IMR-90 (cell line): ENCODE measurements around the gene DDX41. TPM values are rescaled to one million over a fixed set of nuclear protein-coding genes. Genes with fewer than 3 reads are reported as not detected.

Experiments used
- ATAC-seq: fragments of 200-7000 bp; cut with Tn5 transposase; 2 replicates; pipeline ENCODE4 v1.9.1; 2020; ENCODE audit warnings: low read depth, mild to moderate bottlenecking, moderate library complexity
- BruUV-seq: library from RNA; stranded (reverse); fragments of 400-500 nt; replicated peaks from 2 replicates; lab custom pipeline; 2021; lab: Mats Ljungman, UMichigan
- CTCF ChIA-PET: fragments of 300-600 bp; formaldehyde crosslinking; extraction: SDS; loops from one replicate; lab custom pipeline; 2021; ENCODE audit warnings: antibody characterized with exemption; lab: Yijun Ruan, JAX
- POLR2A ChIA-PET: fragments of 300-600 bp; sonication (Branson Sonifier 250); formaldehyde crosslinking; loops from one replicate; lab custom pipeline; 2022; ENCODE audit warnings: antibody characterized with exemption; ENCODE audit not compliant: unreplicated experiment; lab: Charles Lee
- DNase-seq: peaks from one replicate; pipeline ENCODE4 v3.0.0; 2013
- H2AFZ ChIP-seq: replicated peaks from 2 replicates; pipeline ENCODE3; 2013; ENCODE audit warnings: low read length, mild to moderate bottlenecking; ENCODE audit not compliant: poor library complexity
- H2AK5ac ChIP-seq: 2 replicates; pipeline ENCODE4 v1.6.1; 2013; ENCODE audit warnings: low read depth, low read length, inconsistent platforms
- H2AK9ac ChIP-seq: replicated peaks from 2 replicates; pipeline ENCODE3; 2013; ENCODE audit warnings: mild to moderate bottlenecking, low read depth, low read length, moderate library complexity; ENCODE audit not compliant: poor library complexity
- H2BK120ac ChIP-seq: 2 replicates; pipeline ENCODE4 v1.6.1; 2013; ENCODE audit warnings: low read depth, low read length, inconsistent platforms
- H2BK15ac ChIP-seq: 3 replicates; pipeline ENCODE4 v1.6.1; 2013; ENCODE audit warnings: low read depth, low read length, inconsistent platforms
- H2BK20ac ChIP-seq: 2 replicates; pipeline ENCODE4 v1.6.1; 2013; ENCODE audit warnings: low read depth, mild to moderate bottlenecking, inconsistent platforms, low read length, moderate library complexity
- H2BK5ac ChIP-seq: 2 replicates; pipeline ENCODE4 v1.6.1; 2013; ENCODE audit warnings: mild to moderate bottlenecking, low read depth, low read length, inconsistent platforms; ENCODE audit not compliant: poor library complexity, severe bottlenecking
- H3K14ac ChIP-seq: replicated peaks from 2 replicates; pipeline ENCODE4 v1.6.1; 2013; ENCODE audit warnings: low read depth, low read length, inconsistent platforms
- H3K18ac ChIP-seq: 2 replicates; pipeline ENCODE4 v1.6.1; 2013; ENCODE audit warnings: low read depth, low read length, control low read depth
- H3K23ac ChIP-seq: 2 replicates; pipeline ENCODE4 v1.6.1; 2013; ENCODE audit warnings: low read depth, low read length, inconsistent platforms
- H3K27ac ChIP-seq: 2 replicates; pipeline ENCODE4 v1.5.1; 2013; ENCODE audit warnings: mild to moderate bottlenecking, control low read depth, low read length; ENCODE audit not compliant: insufficient read depth
- H3K27me3 ChIP-seq: 2 replicates; pipeline ENCODE4 v1.6.1; 2013; ENCODE audit warnings: low read length; ENCODE audit not compliant: control insufficient read depth, insufficient read depth
- H3K36me3 ChIP-seq: 2 replicates; pipeline ENCODE4 v1.6.1; 2013; ENCODE audit warnings: low read length, mixed read lengths; ENCODE audit not compliant: control insufficient read depth, insufficient read depth
- H3K4ac ChIP-seq: 2 replicates; pipeline ENCODE4 v1.6.1; 2013; ENCODE audit warnings: low read depth, low read length, inconsistent platforms
- H3K4me1 ChIP-seq: 2 replicates; pipeline ENCODE4 v1.6.1; 2013; ENCODE audit warnings: low read length, mixed read lengths; ENCODE audit not compliant: control insufficient read depth, insufficient read depth
- H3K4me2 ChIP-seq: 2 replicates; pipeline ENCODE4 v1.6.1; 2013; ENCODE audit warnings: low read depth, mild to moderate bottlenecking, control low read depth, low read length, moderate library complexity
- H3K4me3 ChIP-seq: 2 replicates; pipeline ENCODE4 v1.5.1; 2013; ENCODE audit warnings: low read depth, mild to moderate bottlenecking, control low read depth, low read length, moderate library complexity; ENCODE audit not compliant: insufficient read depth
- H3K56ac ChIP-seq: 2 replicates; pipeline ENCODE4 v1.6.1; 2013; ENCODE audit warnings: low read length, inconsistent platforms; ENCODE audit not compliant: insufficient read depth; ENCODE audit errors: extremely low read depth
- H3K79me1 ChIP-seq, 2 experiments: 2 replicates each; pipeline ENCODE4 v1.6.1; 2013; ENCODE audit warnings: low read length in 2 of 2, inconsistent platforms in 1 of 2, low read depth in 1 of 2
- H3K9ac ChIP-seq: 2 replicates; pipeline ENCODE4 v1.6.1; 2013; ENCODE audit warnings: low read depth, low read length, control low read depth
- H3K9me1 ChIP-seq: 2 replicates; pipeline ENCODE4 v1.6.1; 2013; ENCODE audit warnings: low read length, inconsistent platforms; ENCODE audit not compliant: insufficient read depth
- H3K9me3 ChIP-seq: 2 replicates; pipeline ENCODE4 v1.6.1; 2013; ENCODE audit warnings: low read length; ENCODE audit not compliant: control insufficient read depth, insufficient read depth
- H4K20me1 ChIP-seq: 2 replicates; pipeline ENCODE4 v1.6.1; 2013; ENCODE audit warnings: low read length, inconsistent platforms; ENCODE audit not compliant: insufficient read depth
- H4K5ac ChIP-seq: 2 replicates; pipeline ENCODE4 v1.6.1; 2013; ENCODE audit warnings: mild to moderate bottlenecking, low read depth, low read length, control low read depth
- H4K8ac ChIP-seq, 2 experiments: 2 replicates each; pipeline ENCODE4 v1.6.1; 2013; ENCODE audit warnings: low read depth in 2 of 2, low read length in 2 of 2, control low read depth in 1 of 2, inconsistent platforms in 1 of 2
- H4K91ac ChIP-seq: 2 replicates; pipeline ENCODE4 v1.6.1; 2013; ENCODE audit warnings: low read depth, low read length, inconsistent platforms; ENCODE audit not compliant: insufficient read depth
- CEBPB ChIP-seq: IDR thresholded peaks from 2 replicates; pipeline ENCODE4 v1.6.1; 2012; ENCODE audit warnings: low read depth, low read length, improper control_type of control experiment
- CHD1 ChIP-seq: IDR thresholded peaks from 2 replicates; pipeline ENCODE4 v1.6.1; 2012; ENCODE audit warnings: low read depth, low read length, improper control_type of control experiment
- ELK1 ChIP-seq: fragments of 150-350 bp; IDR thresholded peaks from 2 replicates; pipeline ENCODE4 v1.6.1; 2016; ENCODE audit warnings: low read depth, mild to moderate bottlenecking, low read length, moderate library complexity, borderline replicate concordance
- MAFK ChIP-seq: IDR thresholded peaks from 2 replicates; pipeline ENCODE4 v1.6.1; 2012; ENCODE audit warnings: low read depth, low read length, improper control_type of control experiment
- NFE2L2 ChIP-seq: fragments of 150-350 bp; IDR thresholded peaks from 2 replicates; pipeline ENCODE4 v1.6.1; 2016; ENCODE audit warnings: low read depth, mild to moderate bottlenecking, low read length
- POLR2A ChIP-seq: IDR thresholded peaks from 2 replicates; pipeline ENCODE4 v1.6.1; 2012; ENCODE audit warnings: mild to moderate bottlenecking, low read depth, low read length
- RCOR1 ChIP-seq: IDR thresholded peaks from 2 replicates; pipeline ENCODE4 v1.6.1; 2012; ENCODE audit warnings: mild to moderate bottlenecking, low read length, improper control_type of control experiment; ENCODE audit not compliant: insufficient replicate concordance
- WGBS, 2 experiments: methylation state at CpG; one replicate each; pipeline versions ENCODE4 v1.1.5 to v1.1.7; 2013; ENCODE audit warnings: missing lambda C conversion rate in 2 of 2; ENCODE audit not compliant: insufficient read length in 1 of 2; ENCODE audit errors: extremely low coverage in 2 of 2; 5-methylcytosine and 5-hydroxymethylcytosine counted together
- dilution Hi-C: fragments of 300-500 bp; cut with HindIII; formaldehyde crosslinking; loops from one replicate; pipeline ENCODE4 v1.14.3; 2018; ENCODE audit warnings: low sequenced_read_pairs; ENCODE audit not compliant: unreplicated experiment
- in situ Hi-C: fragments of 300-500 bp; cut with MboI; formaldehyde crosslinking; loops from 3 replicates; pipeline ENCODE4 v1.14.3; 2019; ENCODE audit warnings: low sequenced_read_pairs, inconsistent platforms, mixed read lengths
- intact Hi-C: fragments of 100-400 bp; cut with micrococcal nuclease; formaldehyde crosslinking; loops from 2 replicates; pipeline ENCODE4 v1.10.0; 2022
- polyA plus RNA-seq, 3 experiments: library from polyadenylated mRNA; depleted of rRNA; stranded (reverse); fragments of >200 nt; gene quantifications; 2 replicates each; pipeline ENCODE4 v1.2.3, GENCODE V29; 2012; ENCODE audit warnings: low replicate concordance in 1 of 3
- total RNA-seq: library from RNA; depleted of rRNA; stranded (reverse); fragments of >200 nt; gene quantifications from 2 replicates; pipeline ENCODE4 v1.2.3, GENCODE V29; 2012

The DDX41 gene
- total and polyA plus RNA-seq, 2 of the 4 experiments (the other 2 are of a cell fraction), result 130 to 170 TPM

- no peak overlapping the region for H3K4ac ChIP-seq
- no peak for ATAC-seq
- H2AK5ac ChIP-seq, result no peak overlapping the region
- H2AFZ ChIP-seq, result no peak overlapping the region
- H2BK15ac ChIP-seq, result no peak overlapping the region
- no peaks in the 10 kb centered on the region for H3K9me3 ChIP-seq
- no peak overlapping the region for H4K5ac ChIP-seq
- peaks cover 7% of the 10 kb centered on the region for H3K4me1 ChIP-seq
- H2AK9ac ChIP-seq, result peak overlapping the region; percentile 71
- in situ Hi-C loops (no loop called here), intact Hi-C loops (no loop called here), dilution Hi-C loops (no loop called here)
- no peak overlapping the region for H3K18ac ChIP-seq
- H2BK5ac ChIP-seq, result no peak overlapping the region
- H3K9me1 ChIP-seq, result 0 out of 2 replicates have a peak, but pooled peaks cover 4% of the 10 kb centered on the region
- H3K27ac ChIP-seq, result no peak overlapping the region
- POLR2A ChIA-PET, result no interaction called here
- CTCF ChIA-PET, result no interaction called here
- H3K79me1 ChIP-seq, result peaks cover 27 to 50% of the 10 kb centered on the region in 2 experiments
- no peak overlapping the region for H3K4me2 ChIP-seq
- WGBS, 2 experiments, result 100% methylated on average over 2 of the region's 3 CpGs; no CpG with 5 or more reads in 1 of the 2 experiments
- H3K27me3 ChIP-seq, result no peaks in the 10 kb centered on the region
- no peak for DNase-seq
- no TSS peak for BruUV-seq
- H4K8ac ChIP-seq, result no peak overlapping the region
- no peak overlapping the region for H2BK120ac ChIP-seq
- H4K20me1 ChIP-seq, result no peaks in the 10 kb centered on the region
- no peak overlapping the region for H3K14ac ChIP-seq
- H4K91ac ChIP-seq, result no peak overlapping the region
- H3K9ac ChIP-seq, result no peak overlapping the region
- no peak overlapping the region for H2BK20ac ChIP-seq
- peaks cover 58% of the 10 kb centered on the region for H3K36me3 ChIP-seq
- H3K4me3 ChIP-seq, result no peak overlapping the region
- H3K56ac ChIP-seq, result no peak overlapping the region
- TF ChIP-seq MAFK (no peak), ELK1 (no peak), CHD1 (no peak), CEBPB (no peak), POLR2A (no peak), NFE2L2 (no peak), RCOR1 (no peak)
- H3K23ac ChIP-seq, result no peak overlapping the region
Observed at GRCh38 chr5:177520271-177520670, 3.5 kb upstream of the DDX41 start.
